PFSK-1 (cell line): ENCODE data around the gene HIGD1A.

Experiments used
- FOXP2 ChIP-seq: optimal IDR thresholded peaks from 2 replicates; pipeline ENCODE3; 2011; ENCODE audit warnings: borderline replicate concordance, control low read depth, inconsistent platforms; ENCODE audit not compliant: insufficient read depth; ENCODE audit errors: extremely low read length, extremely low read depth
- POLR2AphosphoS5 ChIP-seq: IDR thresholded peaks from 2 replicates; pipeline ENCODE4 v1.6.1; 2012; ENCODE audit warnings: low read depth, mild to moderate bottlenecking, control low read depth, low read length, moderate library complexity
- SIN3A ChIP-seq: IDR thresholded peaks from 2 replicates; pipeline ENCODE4 v1.6.1; 2012; ENCODE audit warnings: mild to moderate bottlenecking, low read length, moderate library complexity, borderline replicate concordance; ENCODE audit not compliant: insufficient read depth
- TF ChIP-seq, protein P1 (sequence below), 2 experiments: IDR thresholded peaks; 2 replicates each; pipeline versions ENCODE4 v1.6.1 to v1.8.0; 2011 to 2012; ENCODE audit warnings: low read depth in 2 of 2, low read length in 2 of 2, control low read depth in 1 of 2, inconsistent platforms in 1 of 2, mild to moderate bottlenecking in 1 of 2, moderate library complexity in 1 of 2; ENCODE audit not compliant: insufficient read depth in 1 of 2

DNA sequence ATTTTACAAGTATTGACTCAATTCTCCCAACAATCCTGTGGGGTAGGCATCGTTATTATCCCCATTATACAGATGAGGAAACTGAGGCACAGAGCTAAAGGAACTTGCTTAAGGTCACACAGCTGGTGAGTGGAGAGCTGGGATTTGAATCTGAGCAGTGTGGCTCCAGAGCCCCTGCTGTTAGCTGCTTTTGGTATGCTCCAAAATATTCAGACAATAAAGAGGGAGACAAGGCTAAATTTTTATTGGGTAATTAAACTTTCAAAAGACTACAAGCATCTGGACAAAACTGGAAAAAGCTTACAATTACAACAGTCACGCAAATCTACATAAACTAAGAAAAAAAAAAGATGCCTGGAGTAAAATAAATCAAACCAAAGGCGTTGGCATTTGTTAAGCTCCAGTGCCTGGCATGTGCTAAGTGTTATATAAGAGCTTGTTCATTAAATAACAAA, 59.0 kb downstream of the HIGD1A start:
- TF ChIP-seq FOXP2 (no peak), POLR2AphosphoS5 (no peak), SIN3A (no peak)
- TF ChIP-seq, protein P1, sequence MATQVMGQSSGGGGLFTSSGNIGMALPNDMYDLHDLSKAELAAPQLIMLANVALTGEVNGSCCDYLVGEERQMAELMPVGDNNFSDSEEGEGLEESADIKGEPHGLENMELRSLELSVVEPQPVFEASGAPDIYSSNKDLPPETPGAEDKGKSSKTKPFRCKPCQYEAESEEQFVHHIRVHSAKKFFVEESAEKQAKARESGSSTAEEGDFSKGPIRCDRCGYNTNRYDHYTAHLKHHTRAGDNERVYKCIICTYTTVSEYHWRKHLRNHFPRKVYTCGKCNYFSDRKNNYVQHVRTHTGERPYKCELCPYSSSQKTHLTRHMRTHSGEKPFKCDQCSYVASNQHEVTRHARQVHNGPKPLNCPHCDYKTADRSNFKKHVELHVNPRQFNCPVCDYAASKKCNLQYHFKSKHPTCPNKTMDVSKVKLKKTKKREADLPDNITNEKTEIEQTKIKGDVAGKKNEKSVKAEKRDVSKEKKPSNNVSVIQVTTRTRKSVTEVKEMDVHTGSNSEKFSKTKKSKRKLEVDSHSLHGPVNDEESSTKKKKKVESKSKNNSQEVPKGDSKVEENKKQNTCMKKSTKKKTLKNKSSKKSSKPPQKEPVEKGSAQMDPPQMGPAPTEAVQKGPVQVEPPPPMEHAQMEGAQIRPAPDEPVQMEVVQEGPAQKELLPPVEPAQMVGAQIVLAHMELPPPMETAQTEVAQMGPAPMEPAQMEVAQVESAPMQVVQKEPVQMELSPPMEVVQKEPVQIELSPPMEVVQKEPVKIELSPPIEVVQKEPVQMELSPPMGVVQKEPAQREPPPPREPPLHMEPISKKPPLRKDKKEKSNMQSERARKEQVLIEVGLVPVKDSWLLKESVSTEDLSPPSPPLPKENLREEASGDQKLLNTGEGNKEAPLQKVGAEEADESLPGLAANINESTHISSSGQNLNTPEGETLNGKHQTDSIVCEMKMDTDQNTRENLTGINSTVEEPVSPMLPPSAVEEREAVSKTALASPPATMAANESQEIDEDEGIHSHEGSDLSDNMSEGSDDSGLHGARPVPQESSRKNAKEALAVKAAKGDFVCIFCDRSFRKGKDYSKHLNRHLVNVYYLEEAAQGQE (IDR thresholded peaks at IDR 0.05; ENCODE audit: insufficient read depth in 1 of 2, low read depth in 2 of 2, low read length in 2 of 2): no peak
